ENCODE measurements around the gene MYO1B.

DNA sequence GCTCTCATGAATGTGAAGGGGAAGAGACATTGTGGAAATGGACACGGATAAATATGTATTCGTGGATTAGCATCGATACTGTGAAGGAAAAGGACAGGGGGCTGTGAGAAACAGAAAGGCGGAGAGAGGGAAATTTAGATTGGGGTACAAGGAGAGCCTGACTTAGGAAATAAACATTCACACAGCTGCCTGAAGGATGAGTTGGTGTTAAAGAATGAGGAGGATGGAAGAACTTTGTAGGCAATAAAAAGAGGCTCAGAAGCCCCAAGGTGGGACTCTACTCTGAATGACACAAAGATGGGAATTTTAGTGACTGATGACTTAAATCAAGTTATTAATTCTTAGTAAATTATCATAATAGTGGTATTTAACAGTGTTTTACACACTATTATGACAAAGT lies 10.1 kb downstream of the MYO1B start:
- no peak for TF ChIP-seq EZH2 (IDR thresholded peaks at IDR 0.05; ENCODE audit: low read length, missing control alignments)
- TF ChIP-seq, protein P1, sequence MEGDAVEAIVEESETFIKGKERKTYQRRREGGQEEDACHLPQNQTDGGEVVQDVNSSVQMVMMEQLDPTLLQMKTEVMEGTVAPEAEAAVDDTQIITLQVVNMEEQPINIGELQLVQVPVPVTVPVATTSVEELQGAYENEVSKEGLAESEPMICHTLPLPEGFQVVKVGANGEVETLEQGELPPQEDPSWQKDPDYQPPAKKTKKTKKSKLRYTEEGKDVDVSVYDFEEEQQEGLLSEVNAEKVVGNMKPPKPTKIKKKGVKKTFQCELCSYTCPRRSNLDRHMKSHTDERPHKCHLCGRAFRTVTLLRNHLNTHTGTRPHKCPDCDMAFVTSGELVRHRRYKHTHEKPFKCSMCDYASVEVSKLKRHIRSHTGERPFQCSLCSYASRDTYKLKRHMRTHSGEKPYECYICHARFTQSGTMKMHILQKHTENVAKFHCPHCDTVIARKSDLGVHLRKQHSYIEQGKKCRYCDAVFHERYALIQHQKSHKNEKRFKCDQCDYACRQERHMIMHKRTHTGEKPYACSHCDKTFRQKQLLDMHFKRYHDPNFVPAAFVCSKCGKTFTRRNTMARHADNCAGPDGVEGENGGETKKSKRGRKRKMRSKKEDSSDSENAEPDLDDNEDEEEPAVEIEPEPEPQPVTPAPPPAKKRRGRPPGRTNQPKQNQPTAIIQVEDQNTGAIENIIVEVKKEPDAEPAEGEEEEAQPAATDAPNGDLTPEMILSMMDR (conservative IDR thresholded peaks at IDR 0.05 in 1 of 2, IDR thresholded peaks at IDR 0.05 in 1 of 2; ENCODE audit: low read depth in 1 of 2, low read length in 2 of 2): no peak

Measured in fibroblast of lung (primary cell).